ENCODE data around the gene AP4B1. TPM values are rescaled to one million over a fixed set of nuclear protein-coding genes. Genes with fewer than 3 reads are reported as not detected.

Gene AP4B1
- polyA plus RNA-seq, 1 donor from 2014 or later: 178 TPM

- no peak overlapping the region for H3K27ac ChIP-seq (ENCODE audit: low read length)
- no peak overlapping the region for H3K9ac ChIP-seq (ENCODE audit: low read length)
- no peaks in the 10 kb centered on the region for H3K79me2 ChIP-seq (replicated peaks; ENCODE audit: insufficient read depth, low read length)
- no peaks in the 10 kb centered on the region for H3K27me3 ChIP-seq (ENCODE audit: insufficient read depth, low read depth, low read length)
- H2AFZ ChIP-seq (ENCODE audit: low read depth, low read length): no peak overlapping the region
- no peaks in the 10 kb centered on the region for H4K20me1 ChIP-seq (ENCODE audit: insufficient read depth)
- no peaks in the 10 kb centered on the region for H3F3A ChIP-seq (ENCODE audit: insufficient read depth, low read length, poor library complexity, severe bottlenecking)
- H3K4me2 ChIP-seq (ENCODE audit: low read length): no peak overlapping the region
- H3K4me3 ChIP-seq (ENCODE audit: low read length): no peak overlapping the region
- H3K9me3 ChIP-seq (ENCODE audit: low read length): no peaks in the 10 kb centered on the region
- TF ChIP-seq TAF1 (IDR thresholded peaks at IDR 0.05; ENCODE audit: low read depth) (no peak), SMC3 (conservative IDR thresholded peaks at IDR 0.05; ENCODE audit: poor library complexity) (no peak), RAD21 (conservative IDR thresholded peaks at IDR 0.05) (no peak), EZH2 (IDR thresholded peaks at IDR 0.05; ENCODE audit: borderline replicate concordance, insufficient read depth, low read length, poor library complexity, severe bottlenecking) (no peak), CTCF (IDR thresholded peaks at IDR 0.05; ENCODE audit: poor library complexity, severe bottlenecking) (no peak), MXI1 (conservative IDR thresholded peaks at IDR 0.05; ENCODE audit: poor library complexity, severe bottlenecking) (no peak), REST (IDR thresholded peaks at IDR 0.05; ENCODE audit: borderline replicate concordance) (no peak), POLR2AphosphoS5 (IDR thresholded peaks at IDR 0.05) (no peak), EP300 (conservative IDR thresholded peaks at IDR 0.05; ENCODE audit: poor library complexity, severe bottlenecking) (no peak)
- H3K9me2 ChIP-seq (ENCODE audit: insufficient read depth, low read length): no peaks in the 10 kb centered on the region
- no peaks in the 10 kb centered on the region for H3K36me3 ChIP-seq (ENCODE audit: insufficient read depth, low read length)
Observed at GRCh38 chr1:113922957-113923356, 18.4 kb upstream of the AP4B1 start.

GRCh38 chr1:113918243-113918642, 13.6 kb upstream of the AP4B1 start:
- no peaks in the 10 kb centered on the region for H4K20me1 ChIP-seq (ENCODE audit: insufficient read depth)
- no peaks in the 10 kb centered on the region for H3K36me3 ChIP-seq (ENCODE audit: insufficient read depth, low read length)
- TF ChIP-seq EP300 (conservative IDR thresholded peaks at IDR 0.05; ENCODE audit: poor library complexity, severe bottlenecking) (no peak), POLR2AphosphoS5 (IDR thresholded peaks at IDR 0.05) (no peak), TAF1 (IDR thresholded peaks at IDR 0.05; ENCODE audit: low read depth) (no peak), SMC3 (conservative IDR thresholded peaks at IDR 0.05; ENCODE audit: poor library complexity) (no peak)

More at GRCh38 chr1:113918243-113918642, 13.6 kb upstream of the AP4B1 start:
- no peaks in the 10 kb centered on the region for H3K27me3 ChIP-seq (ENCODE audit: insufficient read depth, low read depth, low read length)
- H3K9me2 ChIP-seq (ENCODE audit: insufficient read depth, low read length): no peaks in the 10 kb centered on the region
- H3K4me3 ChIP-seq (ENCODE audit: low read length): no peak overlapping the region
- H3K79me2 ChIP-seq (replicated peaks; ENCODE audit: insufficient read depth, low read length): no peaks in the 10 kb centered on the region
- H3K27ac ChIP-seq (ENCODE audit: low read length): no peak overlapping the region
- no peak overlapping the region for H2AFZ ChIP-seq (ENCODE audit: low read depth, low read length)
- H3K9ac ChIP-seq (ENCODE audit: low read length): no peak overlapping the region
- H3F3A ChIP-seq (ENCODE audit: insufficient read depth, low read length, poor library complexity, severe bottlenecking): no peaks in the 10 kb centered on the region
- H3K4me2 ChIP-seq (ENCODE audit: low read length): no peak overlapping the region
- no peaks in the 10 kb centered on the region for H3K9me3 ChIP-seq (ENCODE audit: low read length)

All from neural cell (in vitro differentiated cells).